Measurements from ENCODE around the gene DVL1. TPM values are rescaled to one million over a fixed set of nuclear protein-coding genes. Genes with fewer than 3 reads are reported as not detected.

The DVL1 gene
- total and polyA plus RNA-seq, 2 of the 13 experiments (the other 11 are each of a cell fraction or from before 2014, with no cell fraction given): 30.8 to 60.4 TPM

GRCh38 chr1:1308756-1309250 lies 40.4 kb downstream of the DVL1 start (continued):
- no peak for TF ChIP-seq ZBTB10 (CRISPR knock-in tag; IDR thresholded peaks at IDR 0.05; ENCODE audit: borderline replicate concordance)
- 0 out of 2 replicates have a peak, but pooled peaks have one; percentile 3 for TF ChIP-seq RARA (CRISPR knock-in tag; IDR thresholded peaks at IDR 0.05)
- TF ChIP-seq POLR2G (IDR thresholded peaks at IDR 0.05; ENCODE audit: low read depth, low read length): peak; percentile 43; the same call in 1 of the 2 replicates
- 0 out of 2 replicates have a peak, but pooled peaks have one; percentile 5 for TF ChIP-seq ZNF547 (CRISPR knock-in tag; IDR thresholded peaks at IDR 0.05)
- TF ChIP-seq ZNF563 (CRISPR knock-in tag; IDR thresholded peaks at IDR 0.05): 0 out of 2 replicates have a peak, but pooled peaks have one; percentile 57
- 0 out of 2 replicates have a peak, but pooled peaks have one; percentile 5 for TF ChIP-seq KAT8 (CRISPR knock-in tag; IDR thresholded peaks at IDR 0.05)
- TF ChIP-seq, protein P1, sequence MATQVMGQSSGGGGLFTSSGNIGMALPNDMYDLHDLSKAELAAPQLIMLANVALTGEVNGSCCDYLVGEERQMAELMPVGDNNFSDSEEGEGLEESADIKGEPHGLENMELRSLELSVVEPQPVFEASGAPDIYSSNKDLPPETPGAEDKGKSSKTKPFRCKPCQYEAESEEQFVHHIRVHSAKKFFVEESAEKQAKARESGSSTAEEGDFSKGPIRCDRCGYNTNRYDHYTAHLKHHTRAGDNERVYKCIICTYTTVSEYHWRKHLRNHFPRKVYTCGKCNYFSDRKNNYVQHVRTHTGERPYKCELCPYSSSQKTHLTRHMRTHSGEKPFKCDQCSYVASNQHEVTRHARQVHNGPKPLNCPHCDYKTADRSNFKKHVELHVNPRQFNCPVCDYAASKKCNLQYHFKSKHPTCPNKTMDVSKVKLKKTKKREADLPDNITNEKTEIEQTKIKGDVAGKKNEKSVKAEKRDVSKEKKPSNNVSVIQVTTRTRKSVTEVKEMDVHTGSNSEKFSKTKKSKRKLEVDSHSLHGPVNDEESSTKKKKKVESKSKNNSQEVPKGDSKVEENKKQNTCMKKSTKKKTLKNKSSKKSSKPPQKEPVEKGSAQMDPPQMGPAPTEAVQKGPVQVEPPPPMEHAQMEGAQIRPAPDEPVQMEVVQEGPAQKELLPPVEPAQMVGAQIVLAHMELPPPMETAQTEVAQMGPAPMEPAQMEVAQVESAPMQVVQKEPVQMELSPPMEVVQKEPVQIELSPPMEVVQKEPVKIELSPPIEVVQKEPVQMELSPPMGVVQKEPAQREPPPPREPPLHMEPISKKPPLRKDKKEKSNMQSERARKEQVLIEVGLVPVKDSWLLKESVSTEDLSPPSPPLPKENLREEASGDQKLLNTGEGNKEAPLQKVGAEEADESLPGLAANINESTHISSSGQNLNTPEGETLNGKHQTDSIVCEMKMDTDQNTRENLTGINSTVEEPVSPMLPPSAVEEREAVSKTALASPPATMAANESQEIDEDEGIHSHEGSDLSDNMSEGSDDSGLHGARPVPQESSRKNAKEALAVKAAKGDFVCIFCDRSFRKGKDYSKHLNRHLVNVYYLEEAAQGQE (IDR thresholded peaks at IDR 0.05; ENCODE audit: borderline replicate concordance in 1 of 2, low read depth in 1 of 2, low read length in 2 of 2): no peak
- TF ChIP-seq TBX2 (CRISPR knock-in tag; IDR thresholded peaks at IDR 0.05; ENCODE audit: borderline replicate concordance): peak; percentile 0; the same call in 1 of the 2 replicates
- TF ChIP-seq MTA1 (CRISPR knock-in tag; IDR thresholded peaks at IDR 0.05; ENCODE audit: borderline replicate concordance): peak; percentile 16; the same call in 1 of the 2 replicates
- TF ChIP-seq ZNF770 (CRISPR knock-in tag; IDR thresholded peaks at IDR 0.05): no peak
- TF ChIP-seq PRPF4 (IDR thresholded peaks at IDR 0.05; ENCODE audit: low read depth, low read length, poor library complexity, severe bottlenecking): no peak
- TF ChIP-seq NKX3-1 (CRISPR knock-in tag; IDR thresholded peaks at IDR 0.05): no peak
- TF ChIP-seq ZNF687 (CRISPR knock-in tag; IDR thresholded peaks at IDR 0.05): no peak; the same call in 1 of the 2 replicates
- TF ChIP-seq PCBP2 (optimal IDR thresholded peaks at IDR 0.05; ENCODE audit: low read depth, low read length, poor library complexity, severe bottlenecking): no peak
- TF ChIP-seq KMT2A (CRISPR knock-in tag; IDR thresholded peaks at IDR 0.05): no peak
- peak; percentile 16; the same call in 1 of the 2 replicates for TF ChIP-seq TAF1 (CRISPR knock-in tag; IDR thresholded peaks at IDR 0.05)

Data from HepG2 (cell line).